HL-60/S4 (cell line): ENCODE data around the gene ARPP21.
"Not testable (repeated sequence)": the region's sequence is repeated elsewhere in the genome, so short reads cannot be mapped to it uniquely, and the experiment has no call there.

Source experiments
- in situ Hi-C: fragments of 300-500 bp; cut with MboI; formaldehyde crosslinking; loops from 2 replicates; pipeline ENCODE4 v1.14.3; 2022; ENCODE audit warnings: low sequenced_read_pairs

ARPP21 gene

GRCh38 chr3:35639254-35640186, at the start of gene ARPP21:
Gene ARPP21, plus strand, starts transcription at chr3:35639525. Its CDS starts 42,227 bp downstream, at chr3:35681752.
- in situ Hi-C loops, result no loop called here

DNA sequence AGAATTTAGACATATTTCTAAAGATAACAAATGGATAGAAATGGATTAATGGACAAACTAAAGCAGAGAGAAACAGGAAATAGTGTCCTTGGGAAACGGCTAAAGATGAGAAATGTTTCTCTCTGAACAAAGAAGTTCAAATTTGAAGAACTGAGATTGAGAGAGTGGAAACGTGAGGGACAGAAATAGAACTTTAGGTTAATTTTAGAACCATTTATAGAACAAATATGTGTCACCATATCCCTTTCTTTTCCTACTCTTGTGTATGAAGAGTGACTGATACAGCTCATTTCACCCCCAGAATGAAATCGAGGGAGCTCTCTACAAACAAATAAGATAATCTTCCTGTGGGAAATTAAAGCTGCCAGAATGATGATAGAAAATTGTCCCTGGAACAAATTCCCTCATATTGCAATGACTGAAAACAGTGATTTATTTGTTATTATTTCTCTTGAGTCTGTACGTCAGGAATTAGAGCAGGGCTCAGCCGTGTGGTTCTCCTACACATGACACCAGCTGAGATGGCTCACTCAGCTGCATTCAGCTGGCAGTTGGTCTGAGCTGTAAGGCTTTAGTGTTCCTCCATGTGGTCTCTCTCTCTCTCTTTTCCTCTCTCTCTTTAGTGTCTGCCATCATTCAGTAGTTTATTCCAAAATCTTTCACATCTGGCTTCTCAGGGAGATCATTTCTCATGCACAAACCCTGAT, 46.6 kb upstream of the ARPP21 start:
- in situ Hi-C loops, result no loop called here

GRCh38 chr3:35594739-35595138, 44.6 kb upstream of the ARPP21 start:
- in situ Hi-C loops, result no loop called here

DNA sequence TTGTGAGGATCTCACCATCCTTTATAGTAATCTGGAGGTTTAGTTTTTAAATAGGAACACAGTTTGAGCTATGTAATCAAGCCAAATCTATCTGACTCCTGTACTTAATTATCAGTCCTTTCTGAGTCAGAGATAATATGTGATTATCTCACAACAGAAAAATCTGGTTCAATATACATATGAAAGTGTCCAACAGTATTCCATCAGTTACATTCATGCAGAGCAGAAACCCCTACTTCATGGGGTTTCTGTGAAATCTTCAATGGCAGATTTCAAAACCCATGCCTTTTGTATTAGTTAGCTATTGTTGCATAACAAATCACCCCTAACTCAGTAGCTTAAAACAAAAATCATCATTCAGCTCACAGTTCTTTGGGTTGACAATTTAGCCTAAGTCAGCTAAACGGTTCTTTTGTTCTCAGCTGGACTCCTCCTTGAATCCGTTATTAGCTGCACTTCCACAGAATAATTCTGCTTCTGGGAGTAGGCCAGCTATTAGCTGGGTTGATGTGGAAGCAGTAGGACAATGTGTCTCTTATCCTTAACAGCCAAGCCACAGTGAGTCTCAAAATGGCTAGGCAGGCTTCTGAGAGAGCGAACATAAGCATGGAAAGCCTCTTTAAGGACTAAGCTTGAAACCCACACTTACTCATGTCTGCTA, 42.9 kb upstream of the ARPP21 start:
- in situ Hi-C loops, result no loop called here

DNA sequence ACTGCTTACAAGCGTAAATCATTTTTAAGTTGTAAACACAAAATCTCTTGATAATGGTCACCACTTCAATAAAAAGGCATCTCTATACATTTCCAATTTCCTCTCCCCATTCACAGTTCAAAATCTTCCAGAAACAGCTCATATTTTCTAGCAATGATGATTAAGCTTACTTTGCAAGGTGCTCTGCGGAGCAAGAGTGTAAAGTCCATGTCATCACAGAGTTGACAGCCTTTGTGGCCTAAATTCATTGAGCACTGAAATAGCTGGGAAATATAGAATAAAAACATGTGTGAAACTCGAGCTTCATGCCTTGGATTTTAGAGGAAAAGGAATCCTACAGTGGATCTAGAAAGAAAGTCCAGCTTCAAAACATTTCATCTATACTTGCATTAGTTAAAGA, 41.8 kb upstream of the ARPP21 start:
- in situ Hi-C loops, result no loop called here

DNA sequence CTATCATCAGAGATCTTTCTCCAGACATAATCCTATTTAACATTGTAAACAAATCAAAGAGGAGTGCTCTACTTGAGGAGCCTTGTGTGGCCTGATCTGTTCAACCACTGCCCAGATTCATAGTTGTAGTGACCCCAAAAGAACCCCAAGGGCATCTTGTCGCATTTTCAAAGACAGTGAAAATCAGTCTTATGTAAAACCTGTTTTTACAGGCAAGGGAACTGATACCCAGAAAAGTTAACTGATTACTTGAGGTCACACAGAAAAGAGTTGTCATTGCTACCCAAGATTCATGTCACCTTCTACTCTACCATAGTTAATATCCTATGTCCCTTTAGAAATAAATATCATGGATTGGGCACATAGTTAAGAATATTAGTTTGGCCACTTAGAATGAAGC, 40.5 kb upstream of the ARPP21 start:
- in situ Hi-C loops, result no loop called here

- in situ Hi-C loops, result no loop called here
These were observed 37.4 kb upstream of the ARPP21 start for GRCh38 chr3:35601959-35602358.

GRCh38 chr3:35602395-35602936, 36.9 kb upstream of the ARPP21 start:
- in situ Hi-C loops, result no loop called here

DNA sequence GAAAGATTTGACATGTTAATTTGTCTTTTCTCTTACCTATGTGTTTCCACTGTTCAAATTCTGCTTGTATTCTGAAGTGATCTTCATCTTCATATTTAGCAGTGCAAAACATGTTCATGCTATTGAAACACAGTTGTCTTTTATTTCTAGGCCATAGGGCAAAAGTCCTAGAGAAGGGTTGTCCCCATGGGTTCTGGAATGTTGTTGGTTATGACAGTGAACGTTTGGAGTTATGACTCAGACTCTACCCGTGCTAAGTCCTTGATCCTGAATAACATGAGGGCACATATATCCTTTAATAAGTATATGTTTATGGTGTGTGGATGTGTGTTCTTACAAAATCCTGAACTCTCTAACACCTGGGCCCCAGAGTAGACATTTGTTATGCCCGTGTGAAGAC, 23.0 kb upstream of the ARPP21 start:
- in situ Hi-C loops, result no loop called here

GRCh38 chr3:35617370-35617769, 22.0 kb upstream of the ARPP21 start:
- in situ Hi-C loops, result no loop called here

- in situ Hi-C loops, result not testable (repeated sequence)
These were observed 19.1 kb upstream of the ARPP21 start for GRCh38 chr3:35620238-35620637.

GRCh38 chr3:35624698-35625097, 14.6 kb upstream of the ARPP21 start:
- in situ Hi-C loops, result no loop called here

GRCh38 chr3:35633332-35634124, 5.8 kb upstream of the ARPP21 start:
- in situ Hi-C loops, result no loop called here

- in situ Hi-C loops, result no loop called here
These were observed 3.9 kb upstream of the ARPP21 start for GRCh38 chr3:35635407-35635806.

GRCh38 chr3:35635926-35636683, 3.2 kb upstream of the ARPP21 start:
- in situ Hi-C loops, result no loop called here

DNA sequence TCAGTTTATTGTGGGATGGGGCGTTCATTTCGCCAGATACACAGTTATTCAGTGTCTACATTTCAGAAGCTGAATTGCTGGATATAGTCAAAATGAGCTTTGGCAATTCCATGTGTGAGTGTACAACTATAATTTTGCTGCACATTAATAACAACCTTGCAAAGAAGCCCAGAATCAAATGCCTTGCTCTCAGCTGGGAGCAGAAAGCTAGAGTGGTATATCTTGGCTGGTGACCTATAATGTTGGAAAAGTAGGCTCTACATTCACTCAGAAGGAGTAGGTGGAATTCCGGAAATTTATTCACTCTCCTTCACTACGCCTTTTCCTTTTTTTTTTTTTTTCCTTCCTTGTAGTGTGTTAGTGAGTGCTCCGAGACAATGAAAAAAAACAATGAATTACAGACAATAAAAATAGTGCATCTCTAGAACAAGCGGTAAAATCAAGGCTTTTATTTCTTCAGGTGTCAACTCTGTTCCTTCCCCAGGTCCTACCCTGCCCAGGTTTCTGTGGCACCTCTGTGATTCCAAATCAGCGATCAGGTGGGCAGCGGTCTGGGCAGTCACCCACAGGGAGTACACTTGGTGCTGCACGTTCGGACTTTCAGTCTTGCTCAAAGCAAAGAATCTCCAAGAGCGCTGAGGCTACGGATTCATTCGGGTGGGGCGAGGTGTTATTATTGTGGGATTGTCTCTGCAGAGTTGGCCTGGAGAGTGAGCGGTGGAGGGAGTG, 910 bp upstream of the ARPP21 start:
- in situ Hi-C loops, result no loop called here

DNA sequence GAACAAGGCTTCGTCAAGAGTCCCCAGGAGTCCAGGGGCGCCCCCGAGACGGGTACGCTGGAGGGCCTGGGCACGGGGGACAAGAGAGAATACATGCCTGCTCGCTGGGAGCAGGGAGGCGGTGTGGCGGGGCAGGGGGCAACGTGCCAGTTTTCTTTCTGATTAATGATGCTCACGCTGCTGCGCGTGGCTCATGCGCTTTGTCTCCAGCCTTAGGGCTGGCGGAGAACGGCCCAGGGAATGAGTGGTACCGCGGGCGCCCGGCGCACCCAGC, 408 bp upstream of the ARPP21 start:
- in situ Hi-C loops, result no loop called here

DNA sequence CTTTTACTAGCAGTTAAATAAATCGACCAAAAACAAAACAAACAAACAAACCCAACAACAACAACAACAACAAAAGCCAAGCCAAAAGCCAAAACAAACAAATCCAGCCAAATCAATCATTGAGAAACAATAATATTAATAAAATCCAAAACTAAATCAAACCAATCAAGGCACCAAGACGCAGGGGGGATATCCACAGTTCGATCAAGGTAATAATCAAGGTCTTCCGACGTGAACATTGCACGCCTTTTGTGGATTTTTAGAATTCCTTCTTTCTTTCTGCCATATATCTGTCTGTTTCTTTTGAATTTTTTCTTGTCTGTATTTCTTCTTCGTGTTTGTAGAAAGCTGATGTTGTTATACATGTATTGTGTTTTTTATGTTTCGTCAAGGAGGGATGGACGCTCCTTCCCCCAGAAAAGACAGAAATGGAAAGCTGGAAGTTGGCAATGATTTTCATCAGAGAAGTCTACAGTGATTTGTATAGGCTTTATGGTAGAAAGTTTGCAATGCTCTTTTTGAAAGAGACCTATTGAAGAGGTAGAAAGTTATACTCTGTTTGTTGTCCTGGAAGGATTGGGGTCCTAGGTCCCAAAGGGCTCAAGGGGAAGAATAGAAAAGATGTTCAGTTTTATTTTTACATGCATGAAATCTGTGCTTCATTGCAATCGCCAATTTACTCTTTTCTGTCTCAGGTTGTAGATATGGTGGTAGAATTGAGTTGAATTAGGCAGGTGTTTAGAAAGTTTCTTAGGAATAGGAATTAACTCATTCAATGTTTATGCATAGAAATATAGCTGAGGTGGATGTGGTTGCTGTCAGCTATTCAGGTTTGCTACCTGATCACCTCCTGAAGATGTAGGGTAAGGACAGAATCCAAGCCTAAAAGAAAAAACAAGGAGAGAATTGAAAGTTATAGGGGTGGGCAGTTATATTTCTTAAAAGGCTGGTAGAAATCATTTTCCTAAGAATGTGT, 1.2 kb downstream of the ARPP21 start:
- in situ Hi-C loops, result no loop called here
